GM12878 (cell line): ENCODE results near the gene ACSL4. TPM values are rescaled to one million over a fixed set of nuclear protein-coding genes. Genes with fewer than 3 reads are reported as not detected.
A peak's percentile ranks its signal among the peaks of the same experiment; 100 is the strongest.

Experiments
- ASH2L ChIP-seq: fragments of 300-600, 200-600 bp; sonication (generic); IDR thresholded peaks from 2 replicates; pipeline ENCODE4 v1.6.1; 2017; ENCODE audit warnings: low read depth, mild to moderate bottlenecking, borderline replicate concordance
- CHD1 ChIP-seq: IDR thresholded peaks from 2 replicates; pipeline ENCODE4 v1.6.1; 2012; ENCODE audit warnings: low read depth, low read length, improper control_type of control experiment
- CHD4 ChIP-seq: fragments of 200-600 bp; sonication (generic); IDR thresholded peaks from 2 replicates; pipeline ENCODE4 v1.6.1; 2016; ENCODE audit warnings: mild to moderate bottlenecking
- CREB1 ChIP-seq: IDR thresholded peaks from 2 replicates; pipeline ENCODE4 v1.6.1; 2012; ENCODE audit warnings: low read depth, mild to moderate bottlenecking, inconsistent platforms
- MXI1 ChIP-seq: fragments of 150-350 bp; IDR thresholded peaks from 2 replicates; pipeline ENCODE4 v1.6.1; 2011; ENCODE audit warnings: low read depth, mild to moderate bottlenecking, inconsistent platforms, low read length, improper control_type of control experiment
- PAX8 ChIP-seq: fragments of 450-650 bp; IDR thresholded peaks from 2 replicates; pipeline ENCODE4 v1.6.1; 2017; ENCODE audit warnings: mild to moderate bottlenecking, moderate library complexity
- POLR2A ChIP-seq: IDR thresholded peaks from 2 replicates; pipeline ENCODE4 v1.6.1; 2011; ENCODE audit warnings: low read depth, mild to moderate bottlenecking, low read length
- RUNX3 ChIP-seq: IDR thresholded peaks from 2 replicates; pipeline ENCODE4 v1.6.1; 2012; ENCODE audit warnings: low read length, inconsistent platforms
- SP1 ChIP-seq: IDR thresholded peaks from one replicate; pipeline ENCODE4 v1.6.1; 2011; ENCODE audit warnings: low read depth, low read length
- SREBF2 ChIP-seq: IDR thresholded peaks from 2 replicates; pipeline ENCODE4 v1.6.1; 2012; ENCODE audit warnings: mild to moderate bottlenecking, low read length
- ZNF274 ChIP-seq: IDR thresholded peaks from one replicate; pipeline ENCODE4 v1.8.0; 2011; ENCODE audit not compliant: insufficient read length, insufficient read depth
- polyA plus RNA-seq, 11 experiments: library from polyadenylated mRNA; depleted of rRNA in 4 of 11; unstranded in 6 of 11; stranded (reverse) in 5 of 11; fragments of >200 nt; fragmentation: Nextera tagmentation in 4 of 11; fragmentation: Illumina TruSeq in 1 of 11; extraction: Ambion mirVana in 4 of 11; extraction: Trizol in 1 of 11; gene quantifications; 1 replicate in 1 of 11; 2 replicates in 10 of 11; pipeline versions ENCODE4 v1.2.1 to v1.2.3, GENCODE V29; 2011 to 2016; ENCODE audit warnings: inconsistent platforms in 2 of 11, missing spikeins in 2 of 11, low read depth in 1 of 11
- total RNA-seq, 4 experiments: library from RNA; depleted of rRNA in 3 of 4; stranded (reverse); fragments of >200 nt in 3 of 4; fragmentation: Illumina TruSeq in 1 of 4; extraction: Trizol in 1 of 4; gene quantifications; 2 replicates each; pipeline versions ENCODE4 v1.2.1 to v1.2.3, GENCODE V29; 2013 to 2021
- TF ChIP-seq, protein P1 (sequence below): fragments of 450-650 bp; IDR thresholded peaks from 2 replicates; pipeline ENCODE4 v1.6.1; 2016; ENCODE audit warnings: mild to moderate bottlenecking
- TF ChIP-seq, protein P2 (sequence below): fragments of 450-650 bp; IDR thresholded peaks from 2 replicates; pipeline ENCODE4 v1.6.1; 2017; ENCODE audit warnings: mild to moderate bottlenecking, low read depth, inconsistent platforms; ENCODE audit not compliant: poor library complexity, severe bottlenecking
- TF ChIP-seq, protein P3 (sequence below): IDR thresholded peaks from 2 replicates; pipeline ENCODE4 v1.6.1; 2011; ENCODE audit warnings: borderline replicate concordance, low read depth, mild to moderate bottlenecking, moderate library complexity, mixed read lengths, low read length; ENCODE audit not compliant: insufficient read depth; ENCODE audit errors: extremely low read length
- TF ChIP-seq, protein P4 (sequence below): fragments of 450-650 bp; IDR thresholded peaks from 2 replicates; pipeline ENCODE4 v1.6.1; 2016; ENCODE audit warnings: mild to moderate bottlenecking, moderate library complexity, borderline replicate concordance
- TF ChIP-seq, protein P5 (sequence below): IDR thresholded peaks from 2 replicates; pipeline ENCODE4 v1.6.1; 2012; ENCODE audit warnings: low read depth, low read length, improper control_type of control experiment
- TF ChIP-seq, protein P6 (sequence below): IDR thresholded peaks from 2 replicates; pipeline ENCODE4 v1.6.1; 2011; ENCODE audit warnings: borderline replicate concordance, low read depth, mild to moderate bottlenecking, moderate library complexity, low read length; ENCODE audit not compliant: insufficient read depth, poor library complexity, severe bottlenecking
- TF ChIP-seq, protein P7 (sequence below): fragments of 450-650 bp; IDR thresholded peaks from 2 replicates; pipeline ENCODE4 v1.6.1; 2017; ENCODE audit warnings: mild to moderate bottlenecking

Gene ACSL4
- total and polyA plus RNA-seq, 10 of the 15 experiments (the other 5 are each of a cell fraction or from before 2014, with no cell fraction given): 20.7 to 66.6 (median 45.4) TPM

DNA sequence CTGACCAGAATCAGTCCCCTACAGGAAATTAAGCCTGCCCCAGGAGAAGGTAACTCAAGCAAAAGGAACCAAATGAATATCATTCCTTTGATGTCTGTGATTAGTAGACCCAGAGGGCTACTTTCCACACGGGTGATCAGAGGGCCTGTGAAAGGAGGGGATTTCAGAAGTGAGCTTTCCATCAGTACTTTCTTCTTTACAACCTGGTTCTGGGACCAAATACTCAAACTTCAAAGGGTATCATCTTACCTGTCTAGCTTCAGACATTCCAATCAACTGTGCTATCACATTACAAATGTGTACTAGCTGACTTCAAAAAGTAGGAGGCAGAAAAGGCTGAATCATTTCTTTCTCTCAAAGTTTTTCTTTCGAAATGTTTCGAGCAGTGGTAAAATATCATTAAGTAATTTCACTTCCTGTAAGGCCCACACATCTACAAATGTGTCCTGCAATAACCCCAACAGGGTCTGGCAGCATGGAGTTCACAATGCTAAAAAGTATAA, 23.9 kb downstream of the ACSL4 start (continued):
- TF ChIP-seq, protein P1, sequence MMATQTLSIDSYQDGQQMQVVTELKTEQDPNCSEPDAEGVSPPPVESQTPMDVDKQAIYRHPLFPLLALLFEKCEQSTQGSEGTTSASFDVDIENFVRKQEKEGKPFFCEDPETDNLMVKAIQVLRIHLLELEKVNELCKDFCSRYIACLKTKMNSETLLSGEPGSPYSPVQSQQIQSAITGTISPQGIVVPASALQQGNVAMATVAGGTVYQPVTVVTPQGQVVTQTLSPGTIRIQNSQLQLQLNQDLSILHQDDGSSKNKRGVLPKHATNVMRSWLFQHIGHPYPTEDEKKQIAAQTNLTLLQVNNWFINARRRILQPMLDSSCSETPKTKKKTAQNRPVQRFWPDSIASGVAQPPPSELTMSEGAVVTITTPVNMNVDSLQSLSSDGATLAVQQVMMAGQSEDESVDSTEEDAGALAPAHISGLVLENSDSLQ: 0 out of 2 replicates have a peak, but pooled peaks have one; percentile 24
- TF ChIP-seq, protein P2, sequence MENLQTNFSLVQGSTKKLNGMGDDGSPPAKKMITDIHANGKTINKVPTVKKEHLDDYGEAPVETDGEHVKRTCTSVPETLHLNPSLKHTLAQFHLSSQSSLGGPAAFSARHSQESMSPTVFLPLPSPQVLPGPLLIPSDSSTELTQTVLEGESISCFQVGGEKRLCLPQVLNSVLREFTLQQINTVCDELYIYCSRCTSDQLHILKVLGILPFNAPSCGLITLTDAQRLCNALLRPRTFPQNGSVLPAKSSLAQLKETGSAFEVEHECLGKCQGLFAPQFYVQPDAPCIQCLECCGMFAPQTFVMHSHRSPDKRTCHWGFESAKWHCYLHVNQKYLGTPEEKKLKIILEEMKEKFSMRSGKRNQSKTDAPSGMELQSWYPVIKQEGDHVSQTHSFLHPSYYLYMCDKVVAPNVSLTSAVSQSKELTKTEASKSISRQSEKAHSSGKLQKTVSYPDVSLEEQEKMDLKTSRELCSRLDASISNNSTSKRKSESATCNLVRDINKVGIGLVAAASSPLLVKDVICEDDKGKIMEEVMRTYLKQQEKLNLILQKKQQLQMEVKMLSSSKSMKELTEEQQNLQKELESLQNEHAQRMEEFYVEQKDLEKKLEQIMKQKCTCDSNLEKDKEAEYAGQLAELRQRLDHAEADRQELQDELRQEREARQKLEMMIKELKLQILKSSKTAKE: peak; percentile 89
- TF ChIP-seq ASH2L (no peak), POLR2A (no peak), CREB1 (no peak), ZNF274 (no peak), SREBF2 (no peak), CHD4 (no peak), RUNX3 (peak; percentile 83), SP1 (no peak), MXI1 (no peak), CHD1 (no peak), PAX8 (no peak)
- TF ChIP-seq, protein P3, sequence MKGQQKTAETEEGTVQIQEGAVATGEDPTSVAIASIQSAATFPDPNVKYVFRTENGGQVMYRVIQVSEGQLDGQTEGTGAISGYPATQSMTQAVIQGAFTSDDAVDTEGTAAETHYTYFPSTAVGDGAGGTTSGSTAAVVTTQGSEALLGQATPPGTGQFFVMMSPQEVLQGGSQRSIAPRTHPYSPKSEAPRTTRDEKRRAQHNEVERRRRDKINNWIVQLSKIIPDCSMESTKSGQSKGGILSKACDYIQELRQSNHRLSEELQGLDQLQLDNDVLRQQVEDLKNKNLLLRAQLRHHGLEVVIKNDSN: no peak
- TF ChIP-seq, protein P4, sequence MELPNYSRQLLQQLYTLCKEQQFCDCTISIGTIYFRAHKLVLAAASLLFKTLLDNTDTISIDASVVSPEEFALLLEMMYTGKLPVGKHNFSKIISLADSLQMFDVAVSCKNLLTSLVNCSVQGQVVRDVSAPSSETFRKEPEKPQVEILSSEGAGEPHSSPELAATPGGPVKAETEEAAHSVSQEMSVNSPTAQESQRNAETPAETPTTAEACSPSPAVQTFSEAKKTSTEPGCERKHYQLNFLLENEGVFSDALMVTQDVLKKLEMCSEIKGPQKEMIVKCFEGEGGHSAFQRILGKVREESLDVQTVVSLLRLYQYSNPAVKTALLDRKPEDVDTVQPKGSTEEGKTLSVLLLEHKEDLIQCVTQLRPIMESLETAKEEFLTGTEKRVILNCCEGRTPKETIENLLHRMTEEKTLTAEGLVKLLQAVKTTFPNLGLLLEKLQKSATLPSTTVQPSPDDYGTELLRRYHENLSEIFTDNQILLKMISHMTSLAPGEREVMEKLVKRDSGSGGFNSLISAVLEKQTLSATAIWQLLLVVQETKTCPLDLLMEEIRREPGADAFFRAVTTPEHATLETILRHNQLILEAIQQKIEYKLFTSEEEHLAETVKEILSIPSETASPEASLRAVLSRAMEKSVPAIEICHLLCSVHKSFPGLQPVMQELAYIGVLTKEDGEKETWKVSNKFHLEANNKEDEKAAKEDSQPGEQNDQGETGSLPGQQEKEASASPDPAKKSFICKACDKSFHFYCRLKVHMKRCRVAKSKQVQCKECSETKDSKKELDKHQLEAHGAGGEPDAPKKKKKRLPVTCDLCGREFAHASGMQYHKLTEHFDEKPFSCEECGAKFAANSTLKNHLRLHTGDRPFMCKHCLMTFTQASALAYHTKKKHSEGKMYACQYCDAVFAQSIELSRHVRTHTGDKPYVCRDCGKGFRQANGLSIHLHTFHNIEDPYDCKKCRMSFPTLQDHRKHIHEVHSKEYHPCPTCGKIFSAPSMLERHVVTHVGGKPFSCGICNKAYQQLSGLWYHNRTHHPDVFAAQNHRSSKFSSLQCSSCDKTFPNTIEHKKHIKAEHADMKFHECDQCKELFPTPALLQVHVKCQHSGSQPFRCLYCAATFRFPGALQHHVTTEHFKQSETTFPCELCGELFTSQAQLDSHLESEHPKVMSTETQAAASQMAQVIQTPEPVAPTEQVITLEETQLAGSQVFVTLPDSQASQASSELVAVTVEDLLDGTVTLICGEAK: no peak
- TF ChIP-seq, protein P5, sequence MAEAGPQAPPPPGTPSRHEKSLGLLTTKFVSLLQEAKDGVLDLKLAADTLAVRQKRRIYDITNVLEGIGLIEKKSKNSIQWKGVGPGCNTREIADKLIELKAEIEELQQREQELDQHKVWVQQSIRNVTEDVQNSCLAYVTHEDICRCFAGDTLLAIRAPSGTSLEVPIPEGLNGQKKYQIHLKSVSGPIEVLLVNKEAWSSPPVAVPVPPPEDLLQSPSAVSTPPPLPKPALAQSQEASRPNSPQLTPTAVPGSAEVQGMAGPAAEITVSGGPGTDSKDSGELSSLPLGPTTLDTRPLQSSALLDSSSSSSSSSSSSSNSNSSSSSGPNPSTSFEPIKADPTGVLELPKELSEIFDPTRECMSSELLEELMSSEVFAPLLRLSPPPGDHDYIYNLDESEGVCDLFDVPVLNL: no peak
- TF ChIP-seq, protein P6, sequence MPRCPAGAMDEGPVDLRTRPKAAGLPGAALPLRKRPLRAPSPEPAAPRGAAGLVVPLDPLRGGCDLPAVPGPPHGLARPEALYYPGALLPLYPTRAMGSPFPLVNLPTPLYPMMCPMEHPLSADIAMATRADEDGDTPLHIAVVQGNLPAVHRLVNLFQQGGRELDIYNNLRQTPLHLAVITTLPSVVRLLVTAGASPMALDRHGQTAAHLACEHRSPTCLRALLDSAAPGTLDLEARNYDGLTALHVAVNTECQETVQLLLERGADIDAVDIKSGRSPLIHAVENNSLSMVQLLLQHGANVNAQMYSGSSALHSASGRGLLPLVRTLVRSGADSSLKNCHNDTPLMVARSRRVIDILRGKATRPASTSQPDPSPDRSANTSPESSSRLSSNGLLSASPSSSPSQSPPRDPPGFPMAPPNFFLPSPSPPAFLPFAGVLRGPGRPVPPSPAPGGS: peak; percentile 55
- TF ChIP-seq, protein P7, sequence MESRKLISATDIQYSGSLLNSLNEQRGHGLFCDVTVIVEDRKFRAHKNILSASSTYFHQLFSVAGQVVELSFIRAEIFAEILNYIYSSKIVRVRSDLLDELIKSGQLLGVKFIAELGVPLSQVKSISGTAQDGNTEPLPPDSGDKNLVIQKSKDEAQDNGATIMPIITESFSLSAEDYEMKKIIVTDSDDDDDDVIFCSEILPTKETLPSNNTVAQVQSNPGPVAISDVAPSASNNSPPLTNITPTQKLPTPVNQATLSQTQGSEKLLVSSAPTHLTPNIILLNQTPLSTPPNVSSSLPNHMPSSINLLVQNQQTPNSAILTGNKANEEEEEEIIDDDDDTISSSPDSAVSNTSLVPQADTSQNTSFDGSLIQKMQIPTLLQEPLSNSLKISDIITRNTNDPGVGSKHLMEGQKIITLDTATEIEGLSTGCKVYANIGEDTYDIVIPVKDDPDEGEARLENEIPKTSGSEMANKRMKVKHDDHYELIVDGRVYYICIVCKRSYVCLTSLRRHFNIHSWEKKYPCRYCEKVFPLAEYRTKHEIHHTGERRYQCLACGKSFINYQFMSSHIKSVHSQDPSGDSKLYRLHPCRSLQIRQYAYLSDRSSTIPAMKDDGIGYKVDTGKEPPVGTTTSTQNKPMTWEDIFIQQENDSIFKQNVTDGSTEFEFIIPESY: no peak
